ENCODE results near the gene SMURF1. TPM values are rescaled to one million over a fixed set of nuclear protein-coding genes. Genes with fewer than 3 reads are reported as not detected.

Gene SMURF1
- total and polyA plus RNA-seq, 2 of the 8 experiments (the other 6 are each of a cell fraction or from before 2014, with no cell fraction given), result 9.6 to 24.5 TPM

DNA sequence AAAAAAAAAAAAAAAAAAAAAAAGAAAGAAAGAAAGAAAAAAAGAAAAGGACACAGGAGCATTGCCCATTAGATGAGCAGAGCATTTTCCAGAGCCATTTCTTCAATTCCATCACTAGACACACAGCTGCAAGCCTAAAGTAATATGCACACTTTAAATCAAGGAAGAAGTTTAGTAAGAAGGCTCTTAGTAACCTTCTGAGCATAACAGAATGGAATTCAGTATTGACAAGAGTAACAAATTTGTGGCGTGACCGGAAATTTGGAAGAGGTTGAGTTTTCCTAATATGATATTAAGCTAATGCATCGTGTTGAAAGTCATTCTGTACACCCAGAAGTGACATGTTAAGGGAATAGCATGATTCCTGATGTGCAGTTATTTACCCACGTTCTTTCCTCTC is 35.3 kb downstream of the SMURF1 start:
- no peak overlapping the region for H3K9ac ChIP-seq (replicated peaks in 1 of 4; ENCODE audit: extremely low read depth in 1 of 4, low read depth in 3 of 4, low read length in 3 of 4)
- no peaks in the 10 kb centered on the region for H3K23me2 ChIP-seq (ENCODE audit: low read depth, low read length)
- TF ChIP-seq KDM5A (IDR thresholded peaks at IDR 0.05; ENCODE audit: low read length), result no peak
- no peak for TF ChIP-seq CTBP2 (IDR thresholded peaks at IDR 0.05; ENCODE audit: borderline replicate concordance, insufficient read depth, insufficient read length, low read length)
- TF ChIP-seq TAF1 (IDR thresholded peaks at IDR 0.05; ENCODE audit: low read depth, low read length), result no peak
- no peak for TF ChIP-seq CREB1 (IDR thresholded peaks at IDR 0.05)
- no peak for TF ChIP-seq CHD2 (IDR thresholded peaks at IDR 0.05; ENCODE audit: low read length)
- no peak for TF ChIP-seq BRCA1 (IDR thresholded peaks at IDR 0.05; ENCODE audit: low read depth, low read length)
- no peak overlapping the region for H4K5ac ChIP-seq (ENCODE audit: insufficient read length, low read depth, low read length)
- H4K8ac ChIP-seq (ENCODE audit: extremely low read depth, insufficient read depth, low read length), result no peak overlapping the region
- H3K4me2 ChIP-seq (ENCODE audit: insufficient read depth in 1 of 2, low read depth in 2 of 2, low read length in 2 of 2), result no peak overlapping the region
- no peak overlapping the region for H2AK5ac ChIP-seq (ENCODE audit: low read depth, low read length)
- H3K36me3 ChIP-seq (ENCODE audit: control insufficient read depth in 2 of 4, insufficient read depth in 4 of 4, low read length in 3 of 4), result no peaks in the 10 kb centered on the region; a peak in 1 of 8 replicates
- POLR2A ChIA-PET (ENCODE audit: partially characterized antibody), result no interaction called here
- CTCF ChIA-PET (ENCODE audit: partially characterized antibody), result no interaction called here
- peaks cover 0 to 93% of the 10 kb centered on the region in 2 experiments; a peak in 3 of 4 replicates for H3K79me2 ChIP-seq (ENCODE audit: control insufficient read depth in 1 of 2, insufficient read depth in 2 of 2, low read length in 2 of 2)
- H2BK20ac ChIP-seq (ENCODE audit: low read length), result no peak overlapping the region
- no peak overlapping the region for H4K91ac ChIP-seq (replicated peaks; ENCODE audit: insufficient read length, low read length)
- WGBS, 2 experiments (ENCODE audit: extremely low coverage in 1 of 2, insufficient coverage in 1 of 2, insufficient read length in 1 of 2, insufficient replicate concordance in 2 of 2, low coverage in 1 of 2, low lambda C conversion rate in 2 of 2, missing lambda C conversion rate in 1 of 2), result 85% methylated on average over 4 of the region's 4 CpGs; no CpG with 5 or more reads in 1 of the 2 experiments
- H3K18ac ChIP-seq (ENCODE audit: extremely low read depth, low read length), result no peak overlapping the region
- no peak overlapping the region for H3K14ac ChIP-seq (ENCODE audit: insufficient read length)
- FAIRE-seq (no peak), DNase-seq (ENCODE audit: low read depth in 1 of 2, low spot score in 2 of 2) (no peak)
- no peak overlapping the region for H2BK5ac ChIP-seq (ENCODE audit: low read depth, low read length)
- no peaks in the 10 kb centered on the region for H3K27me3 ChIP-seq (replicated peaks in 1 of 4; ENCODE audit: control insufficient read depth in 3 of 4, extremely low read depth in 1 of 4, insufficient read depth in 3 of 4, low read length in 3 of 4)
- H3K56ac ChIP-seq (replicated peaks; ENCODE audit: insufficient read length, low read depth, low read length), result no peak overlapping the region
- peaks cover 4 to 32% (median 14%) of the 10 kb centered on the region in 4 experiments; a peak in 6 of 7 replicates for H3K4me1 ChIP-seq (replicated peaks in 1 of 4; ENCODE audit: control insufficient read depth in 3 of 4, insufficient read depth in 4 of 4, low read length in 3 of 4)
- no peak overlapping the region for H2BK120ac ChIP-seq (replicated peaks; ENCODE audit: low read depth, low read length)
- no peak overlapping the region for H3K23ac ChIP-seq (ENCODE audit: insufficient read length)
- no peak overlapping the region for H2AFZ ChIP-seq (ENCODE audit: low read length)
- no peak overlapping the region for H2BK12ac ChIP-seq (ENCODE audit: low read depth, low read length)
- no peak overlapping the region for H3K4ac ChIP-seq (replicated peaks; ENCODE audit: insufficient read length, low read depth, low read length)
- H2BK15ac ChIP-seq (ENCODE audit: low read length), result no peak overlapping the region
- H3K4me3 ChIP-seq (ENCODE audit: extremely low read depth in 1 of 4, insufficient read depth in 2 of 4, low read depth in 3 of 4, low read length in 4 of 4), result no peak overlapping the region
- peaks cover 13% of the 10 kb centered on the region; the same call in 1 of the 2 replicates for H3K79me1 ChIP-seq (ENCODE audit: low read depth, low read length)
- H3K9me3 ChIP-seq (ENCODE audit: insufficient read depth in 2 of 2, low read depth in 1 of 2, low read length in 1 of 2), result no peaks in the 10 kb centered on the region
- H4K20me1 ChIP-seq (replicated peaks in 1 of 2; ENCODE audit: control insufficient read depth in 1 of 2, insufficient read depth in 2 of 2, low read length in 2 of 2), result peaks cover 7 to 20% of the 10 kb centered on the region in 2 experiments
- H3K27ac ChIP-seq (ENCODE audit: low read depth, low read length), result no peak overlapping the region

Data from H1 (cell line).